Activated T-helper 1 cell treated with anti-CD3 and anti-CD28 coated beads, Interleukin-2, amount 50 U/mL, for 16 hours (primary cell): ENCODE results near the gene RNF224.
A peak's percentile ranks its signal among the peaks of the same experiment; 100 is the strongest.
"Not testable (repeated sequence)": the region's sequence is repeated elsewhere in the genome, so short reads cannot be mapped to it uniquely, and the experiment has no call there.

Source experiments
- DNase-seq, 2 donors: peaks; one replicate each; pipeline ENCODE4 v3.0.0-alpha.2; 2020; ENCODE audit warnings: low read depth in 1 of 2, low spot score in 1 of 2

RNF224 gene

GRCh38 chr9:137237759-137238726, 10.7 kb downstream of the RNF224 start:
- DNase-seq, result no peak

- not testable (repeated sequence) for DNase-seq
These were observed 12.4 kb downstream of the RNF224 start for GRCh38 chr9:137239541-137240200.

GRCh38 chr9:137240318-137240840, 13.1 kb downstream of the RNF224 start:
- DNase-seq, result peak in 1 of 2 donors; percentile 62

DNA sequence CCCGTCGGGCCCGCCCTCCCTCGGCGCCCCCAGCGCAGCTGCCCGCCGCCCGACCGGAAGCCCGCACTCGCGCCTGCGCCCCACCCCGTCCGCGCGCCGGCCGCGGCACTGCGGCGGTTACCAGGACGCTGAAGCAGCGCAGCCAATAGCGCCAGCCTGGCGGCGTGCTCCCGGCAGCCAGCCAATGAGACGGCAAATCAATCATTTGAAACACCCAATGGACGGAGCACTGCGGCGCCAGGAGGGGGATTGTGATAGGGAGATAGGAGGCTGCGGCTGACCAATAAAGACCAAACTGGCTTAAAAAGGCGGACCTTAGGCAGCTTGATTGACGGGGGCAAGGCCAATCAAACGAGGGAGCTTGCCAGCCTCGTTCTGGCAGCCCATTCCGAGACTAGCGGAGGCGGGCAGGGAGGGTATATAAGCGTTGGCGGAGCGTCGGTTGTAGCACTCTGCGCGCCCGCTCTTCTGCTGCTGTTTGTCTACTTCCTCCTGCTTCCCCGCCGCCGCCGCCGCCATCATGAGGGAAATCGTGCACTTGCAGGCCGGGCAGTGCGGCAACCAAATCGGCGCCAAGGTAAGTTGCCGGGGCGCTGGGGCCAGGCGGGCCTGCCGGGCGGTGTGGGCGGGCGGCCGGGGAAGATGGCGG, 13.7 kb downstream of the RNF224 start, which contains the start of gene TUBB4B:
TSS of gene TUBB4B (plus strand) at position 447 of the 649 bp plus-strand sequence. CDS start at position 521, 74 bp downstream.
- DNase-seq, result peak; percentile 90 to 96

DNA sequence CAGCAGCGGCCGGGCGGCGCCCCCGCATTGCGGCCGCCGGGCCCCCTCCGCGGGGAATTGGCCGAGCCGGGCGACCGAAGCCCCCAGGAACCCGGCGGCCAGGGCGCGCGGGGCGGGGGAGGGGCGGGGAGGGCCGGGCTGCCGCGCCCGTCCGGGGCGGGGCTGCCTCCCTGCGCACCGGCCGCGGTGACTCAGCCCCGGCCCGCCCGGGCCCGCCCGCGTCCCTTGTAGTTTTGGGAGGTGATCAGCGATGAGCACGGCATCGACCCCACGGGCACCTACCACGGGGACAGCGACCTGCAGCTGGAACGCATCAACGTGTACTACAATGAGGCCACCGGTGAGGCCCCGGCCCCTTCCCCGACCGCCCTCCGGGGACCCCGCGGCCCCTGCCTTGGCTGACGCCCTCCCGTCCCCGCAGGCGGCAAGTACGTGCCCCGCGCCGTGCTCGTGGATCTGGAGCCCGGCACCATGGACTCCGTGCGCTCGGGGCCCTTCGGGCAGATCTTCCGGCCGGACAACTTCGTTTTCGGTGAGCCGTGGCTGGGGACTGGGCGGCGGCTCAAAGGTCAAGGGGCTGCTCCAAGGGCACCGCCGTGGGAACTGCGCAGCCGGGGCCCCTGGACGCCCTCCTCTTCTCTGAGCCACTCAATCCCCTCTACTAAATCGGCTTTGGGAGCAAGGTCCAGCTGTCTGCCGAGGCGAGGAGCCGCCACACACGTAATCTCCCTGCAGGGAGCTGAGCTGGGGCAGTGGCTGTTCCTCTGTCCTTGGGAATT, 14.4 kb downstream of the RNF224 start:
- DNase-seq, result peak; percentile 55 to 64

- DNase-seq, result no peak
These were observed 15.2 kb downstream of the RNF224 start for GRCh38 chr9:137242269-137243203.

- DNase-seq, result not testable (repeated sequence)
These were observed 15.9 kb downstream of the RNF224 start for GRCh38 chr9:137243266-137243625.

GRCh38 chr9:137243626-137244485, 16.6 kb downstream of the RNF224 start:
- no peak for DNase-seq

GRCh38 chr9:137244486-137245449, 17.5 kb downstream of the RNF224 start:
- DNase-seq, result no peak

DNA sequence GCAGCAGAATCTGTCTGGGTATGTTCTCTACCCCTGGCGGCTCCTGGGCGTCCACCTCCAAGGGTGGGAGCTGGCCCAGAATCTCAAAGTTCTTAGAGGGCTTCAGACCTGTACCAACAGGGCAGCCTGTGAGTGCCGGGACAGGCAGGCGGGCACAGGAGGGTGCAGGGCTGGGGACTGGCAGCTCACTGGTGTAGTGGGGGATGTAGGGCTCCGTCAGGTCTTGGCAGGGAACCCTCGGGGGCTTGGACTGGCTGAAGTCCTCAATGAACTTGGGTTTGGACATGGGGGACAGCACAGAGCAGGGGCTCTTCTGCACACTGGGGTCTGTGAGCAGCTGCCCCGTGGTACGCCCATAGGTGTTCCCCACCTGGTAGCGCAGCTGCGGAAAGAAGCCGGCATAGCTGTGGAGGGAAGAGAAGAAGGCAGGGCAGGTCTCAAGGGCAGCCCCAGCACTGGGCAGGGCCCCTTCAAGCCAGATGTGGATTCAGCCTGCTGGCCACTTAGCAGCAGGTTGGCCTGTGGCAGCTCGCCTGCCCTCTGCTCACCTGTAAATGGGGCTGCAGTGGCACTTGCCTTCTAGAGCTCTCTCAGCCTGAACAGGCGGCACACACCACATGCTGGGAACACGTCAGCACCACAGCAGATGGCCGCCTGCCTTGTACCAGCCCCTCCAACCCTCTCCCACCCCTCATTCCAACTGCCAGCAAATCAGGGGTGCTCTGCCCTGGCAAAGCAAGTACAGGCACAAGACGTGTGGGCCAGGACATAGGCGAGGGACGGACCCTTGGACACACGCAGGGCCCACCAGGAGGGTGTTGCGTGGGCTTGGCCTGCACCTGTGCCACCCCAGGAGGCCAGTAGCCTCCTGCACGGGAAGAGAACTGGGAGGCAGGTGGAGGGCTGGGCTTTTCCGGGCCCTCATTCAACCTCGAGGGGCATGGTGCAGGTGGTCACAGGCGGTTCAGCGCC, 18.4 kb downstream of the RNF224 start:
- no peak for DNase-seq

- no peak for DNase-seq
These were observed 20.0 kb downstream of the RNF224 start for GRCh38 chr9:137247135-137247915.

DNA sequence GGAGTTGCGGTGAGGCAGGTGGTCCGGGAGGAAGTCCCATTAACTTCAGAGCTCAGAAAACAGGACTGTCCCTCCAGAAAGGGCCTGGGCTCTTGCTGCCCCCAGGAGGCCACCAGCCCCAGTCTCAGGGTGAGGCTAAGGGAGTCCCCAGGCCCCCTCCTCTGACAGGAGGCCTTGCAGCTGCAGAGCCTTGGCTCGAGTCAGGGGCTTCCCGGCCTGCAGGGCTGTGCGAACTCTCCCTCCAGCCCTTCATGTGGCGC, 20.5 kb downstream of the RNF224 start:
- no peak for DNase-seq

- DNase-seq, result no peak
These were observed 23.3 kb downstream of the RNF224 start for GRCh38 chr9:137250329-137251193.

- DNase-seq, result no peak
These were observed 23.8 kb downstream of the RNF224 start, which contains the start of gene STPG3 for GRCh38 chr9:137251194-137251461. STPG3 (plus strand) TSS chr9:137251286; CDS start chr9:137251287, 1 bp downstream.
